HG03060 (cell line): ENCODE data around the gene DNAJC28.
"Not testable (repeated sequence)": the region's sequence is repeated elsewhere in the genome, so short reads cannot be mapped to it uniquely, and the experiment has no call there.

Experiments used
- ATAC-seq: cut with Tn5 transposase; IDR thresholded peaks from one replicate; pipeline ENCODE4 v1.9.1; 2021; ENCODE audit warnings: low read depth, moderate number of reproducible peaks; ENCODE audit not compliant: unreplicated experiment

DNAJC28 gene

GRCh38 chr21:33481314-33481943 lies 10.1 kb downstream of the DNAJC28 start:
- no peak for ATAC-seq

GRCh38 chr21:33480481-33481103 lies 10.9 kb downstream of the DNAJC28 start:
- no peak for ATAC-seq

GRCh38 chr21:33479679-33480480 lies 11.6 kb downstream of the DNAJC28 start, which contains the start of gene TMEM50B:
Gene TMEM50B (minus strand): TSS chr21:33479974. CDS start chr21:33468885, 11,089 bp downstream.
- peak; percentile 72 for ATAC-seq

GRCh38 chr21:33478935-33479678 lies 12.4 kb downstream of the DNAJC28 start:
- peak; percentile 4 for ATAC-seq

- ATAC-seq: no peak
Measured at GRCh38 chr21:33478182-33478581, 13.3 kb downstream of the DNAJC28 start.

GRCh38 chr21:33477066-33477465 lies 14.4 kb downstream of the DNAJC28 start:
- no peak for ATAC-seq

- ATAC-seq: no peak
Measured at GRCh38 chr21:33473344-33473743, 18.2 kb downstream of the DNAJC28 start.

- ATAC-seq: no peak
Measured at GRCh38 chr21:33470701-33471100, 20.8 kb downstream of the DNAJC28 start.

GRCh38 chr21:33469183-33469582 lies 22.3 kb downstream of the DNAJC28 start:
- not testable (repeated sequence) for ATAC-seq

GRCh38 chr21:33461538-33462250 lies 29.8 kb downstream of the DNAJC28 start:
- ATAC-seq: no peak

GRCh38 chr21:33458861-33459260 lies 32.7 kb downstream of the DNAJC28 start:
- no peak for ATAC-seq

GRCh38 chr21:33455686-33456446 lies 35.6 kb downstream of the DNAJC28 start:
- ATAC-seq: no peak

GRCh38 chr21:33452362-33452761 lies 39.2 kb downstream of the DNAJC28 start:
- ATAC-seq: no peak

- ATAC-seq: no peak
Measured at GRCh38 chr21:33451634-33452071, 39.9 kb downstream of the DNAJC28 start.

GRCh38 chr21:33449616-33450015 lies 41.9 kb downstream of the DNAJC28 start:
- no peak for ATAC-seq

GRCh38 chr21:33446620-33447019 lies 44.9 kb downstream of the DNAJC28 start:
- not testable (repeated sequence) for ATAC-seq

GRCh38 chr21:33444499-33444898 lies 47.0 kb downstream of the DNAJC28 start:
- no peak for ATAC-seq

- no peak for ATAC-seq
Measured at GRCh38 chr21:33443194-33443593, 48.3 kb downstream of the DNAJC28 start.
